ENCODE data around the gene WDR91. TPM values are rescaled to one million over a fixed set of nuclear protein-coding genes. Genes with fewer than 3 reads are reported as not detected.

Gene WDR91
- total RNA-seq, 3 donors from 2014 or later (not counting 1 experiment from before 2014, with no cell fraction given): 28.7 to 42.0 (median 39.2) TPM

DNA sequence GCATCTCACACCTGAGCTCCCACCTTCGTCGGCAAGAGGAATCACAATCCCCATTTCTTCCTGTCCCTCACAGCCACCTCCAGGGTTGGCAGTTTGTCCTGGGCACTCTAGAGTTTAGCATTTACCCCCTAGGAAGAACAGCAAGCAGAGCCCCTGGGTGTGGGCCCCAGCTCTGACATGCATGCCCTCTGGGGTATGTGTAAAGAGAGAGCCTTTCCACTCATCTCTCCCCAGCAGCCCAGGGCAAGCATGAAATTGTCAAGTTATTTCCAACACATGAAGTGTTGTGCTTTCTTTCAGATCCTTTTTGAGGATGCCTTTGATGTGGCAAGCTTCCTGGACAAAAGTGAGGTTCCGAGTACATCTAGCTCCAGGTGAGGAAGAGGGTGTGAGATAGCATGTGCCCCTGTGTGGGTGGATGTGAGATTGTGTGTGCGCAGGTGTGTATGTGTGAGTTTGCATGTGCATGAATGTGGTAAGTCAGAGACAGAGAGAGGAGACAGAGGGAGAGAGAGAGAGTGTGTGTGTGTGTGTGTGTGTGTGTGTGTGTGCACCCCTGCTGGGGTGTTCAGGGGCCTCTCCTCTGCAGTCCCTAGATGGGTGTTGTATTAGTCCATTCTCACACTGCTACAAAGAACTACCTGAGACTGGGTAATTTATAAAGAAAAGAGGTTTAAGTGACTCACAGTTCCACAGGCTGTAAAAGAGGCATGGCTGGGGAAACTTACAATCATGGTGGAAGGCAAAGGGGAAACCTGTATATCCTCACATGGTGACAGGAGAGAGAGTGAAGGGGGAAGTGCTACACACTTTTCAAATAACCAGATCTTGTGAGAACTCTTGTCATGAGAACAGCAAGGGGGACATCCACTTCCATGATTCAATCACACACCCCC is 40.4 kb upstream of the WDR91 start:
- Histone ChIP-seq H3K27ac (ENCODE audit: low read length) (no peak overlapping the region), H3K9me3 (ENCODE audit: control insufficient read depth, insufficient read depth, low read length) (no peaks in the 10 kb centered on the region), H3K36me3 (ENCODE audit: control insufficient read depth, insufficient read depth, low read length) (no peaks in the 10 kb centered on the region), H3K4me1 (ENCODE audit: control insufficient read depth, insufficient read depth, low read length) (no peaks in the 10 kb centered on the region), H3K4me3 (ENCODE audit: low read length) (no peak overlapping the region), H3K27me3 (ENCODE audit: control insufficient read depth, insufficient read depth, low read length) (no peaks in the 10 kb centered on the region)
- Mint-ChIP-seq H3K27me3 (ENCODE audit: low read depth in 2 of 2) (no peaks in the 10 kb centered on the region), H3K4me1 (no peaks in the 10 kb centered on the region), H3K9me3 (no peaks in the 10 kb centered on the region), H3K4me3 (no peak overlapping the region), H3K27ac (no peak overlapping the region), H3K36me3 (no peaks in the 10 kb centered on the region)
- WGBS (ENCODE audit: insufficient coverage): 89% methylated on average over 4 of the region's 4 CpGs
- intact Hi-C loops (cut with micrococcal nuclease): no loop called here
- ATAC-seq: peak in 1 of 3 donors; percentile 30
- no peak for DNase-seq
- TF ChIP-seq, protein P1, sequence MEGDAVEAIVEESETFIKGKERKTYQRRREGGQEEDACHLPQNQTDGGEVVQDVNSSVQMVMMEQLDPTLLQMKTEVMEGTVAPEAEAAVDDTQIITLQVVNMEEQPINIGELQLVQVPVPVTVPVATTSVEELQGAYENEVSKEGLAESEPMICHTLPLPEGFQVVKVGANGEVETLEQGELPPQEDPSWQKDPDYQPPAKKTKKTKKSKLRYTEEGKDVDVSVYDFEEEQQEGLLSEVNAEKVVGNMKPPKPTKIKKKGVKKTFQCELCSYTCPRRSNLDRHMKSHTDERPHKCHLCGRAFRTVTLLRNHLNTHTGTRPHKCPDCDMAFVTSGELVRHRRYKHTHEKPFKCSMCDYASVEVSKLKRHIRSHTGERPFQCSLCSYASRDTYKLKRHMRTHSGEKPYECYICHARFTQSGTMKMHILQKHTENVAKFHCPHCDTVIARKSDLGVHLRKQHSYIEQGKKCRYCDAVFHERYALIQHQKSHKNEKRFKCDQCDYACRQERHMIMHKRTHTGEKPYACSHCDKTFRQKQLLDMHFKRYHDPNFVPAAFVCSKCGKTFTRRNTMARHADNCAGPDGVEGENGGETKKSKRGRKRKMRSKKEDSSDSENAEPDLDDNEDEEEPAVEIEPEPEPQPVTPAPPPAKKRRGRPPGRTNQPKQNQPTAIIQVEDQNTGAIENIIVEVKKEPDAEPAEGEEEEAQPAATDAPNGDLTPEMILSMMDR (IDR thresholded peaks at IDR 0.05): no peak

DNA sequence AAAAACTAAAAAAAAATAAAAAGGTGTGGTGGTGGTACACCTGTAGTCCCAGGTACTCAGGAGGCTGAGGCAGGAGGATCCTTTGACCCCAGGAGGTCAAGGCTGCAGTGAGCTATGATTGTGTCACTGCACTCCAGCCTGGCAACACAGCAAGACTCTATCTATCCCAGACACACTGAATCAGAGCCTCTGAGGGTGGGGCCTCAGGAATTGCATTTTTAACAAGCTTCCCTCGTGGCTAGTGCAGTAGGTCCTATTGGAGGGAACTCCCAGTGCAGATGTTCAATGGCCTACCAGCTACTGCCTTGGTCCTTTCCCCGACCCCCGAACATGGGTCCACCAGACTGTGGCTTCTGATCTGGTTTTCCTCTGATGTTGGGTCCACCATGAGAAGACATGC is 37.2 kb upstream of the WDR91 start:
- no peak for ATAC-seq
- Histone ChIP-seq H3K27ac (ENCODE audit: low read length) (no peak overlapping the region), H3K9me3 (ENCODE audit: control insufficient read depth, insufficient read depth, low read length) (no peaks in the 10 kb centered on the region), H3K36me3 (ENCODE audit: control insufficient read depth, insufficient read depth, low read length) (no peaks in the 10 kb centered on the region), H3K4me3 (ENCODE audit: low read length) (no peak overlapping the region), H3K27me3 (ENCODE audit: control insufficient read depth, insufficient read depth, low read length) (no peaks in the 10 kb centered on the region), H3K4me1 (ENCODE audit: control insufficient read depth, insufficient read depth, low read length) (no peaks in the 10 kb centered on the region)
- no peaks in the 10 kb centered on the region for H3K9me3 Mint-ChIP-seq
- DNase-seq: no peak
- TF ChIP-seq, protein P1 (IDR thresholded peaks at IDR 0.05): no peak
- intact Hi-C loops (cut with micrococcal nuclease): no loop called here
- no peaks in the 10 kb centered on the region for H3K36me3 Mint-ChIP-seq
- H3K4me3 Mint-ChIP-seq: no peak overlapping the region
- peaks cover 2 to 13% of the 10 kb centered on the region in 2 donors for H3K27me3 Mint-ChIP-seq (ENCODE audit: low read depth in 2 of 2)
- no peak overlapping the region for H3K27ac Mint-ChIP-seq
- no peaks in the 10 kb centered on the region for H3K4me1 Mint-ChIP-seq
- 92% methylated on average over 3 of the region's 3 CpGs for WGBS (ENCODE audit: insufficient coverage)

DNA sequence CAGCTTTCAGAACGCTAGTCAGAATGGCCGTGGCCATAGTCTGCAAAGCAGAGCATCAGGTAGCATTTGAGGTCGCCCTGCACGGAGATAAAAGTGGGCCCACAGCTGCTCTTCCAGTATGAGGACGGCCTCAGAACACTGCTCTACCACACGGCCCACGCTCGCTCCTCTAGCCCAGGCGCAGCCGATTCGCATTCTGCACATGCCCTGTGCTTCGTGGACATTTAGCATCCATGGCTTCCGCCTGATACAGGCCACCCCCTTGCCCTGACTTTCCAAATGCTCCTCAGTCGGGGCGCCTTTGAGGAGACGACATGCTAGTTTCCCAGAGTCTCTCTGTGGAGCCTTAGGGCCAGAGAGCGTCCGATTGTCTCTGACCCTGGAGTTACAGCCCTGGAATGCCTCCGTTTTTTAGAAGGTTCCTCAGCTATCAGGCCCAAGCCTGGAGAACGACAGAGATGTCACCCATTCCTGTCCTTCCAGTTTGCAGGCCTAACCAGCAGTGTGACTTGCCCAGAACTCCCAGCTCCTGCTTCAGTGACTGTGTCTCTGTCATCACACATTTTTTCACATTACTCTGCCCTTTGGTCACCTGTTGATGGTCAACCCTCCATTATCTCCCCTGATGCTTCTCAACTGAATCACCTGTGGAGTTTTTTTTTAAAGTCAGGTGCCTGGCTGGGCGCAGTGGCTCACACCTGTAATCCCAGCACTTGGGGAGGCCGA is 36.6 kb upstream of the WDR91 start:
- no peaks in the 10 kb centered on the region for H3K4me1 ChIP-seq (ENCODE audit: control insufficient read depth, insufficient read depth, low read length)
- H3K27ac ChIP-seq (ENCODE audit: low read length): no peak overlapping the region
- H3K27ac Mint-ChIP-seq: no peak overlapping the region
- H3K9me3 ChIP-seq (ENCODE audit: control insufficient read depth, insufficient read depth, low read length): no peaks in the 10 kb centered on the region
- intact Hi-C loops (cut with micrococcal nuclease): no loop called here
- TF ChIP-seq, protein P1 (IDR thresholded peaks at IDR 0.05): no peak
- H3K4me3 ChIP-seq (ENCODE audit: low read length): no peak overlapping the region
- DNase-seq: peak in 1 of 2 donors; percentile 12
- no peak overlapping the region for H3K4me3 Mint-ChIP-seq
- H3K27me3 ChIP-seq (ENCODE audit: control insufficient read depth, insufficient read depth, low read length): no peaks in the 10 kb centered on the region
- peaks cover 2 to 13% of the 10 kb centered on the region in 2 donors for H3K27me3 Mint-ChIP-seq (ENCODE audit: low read depth in 2 of 2)
- H3K9me3 Mint-ChIP-seq: no peaks in the 10 kb centered on the region
- H3K4me1 Mint-ChIP-seq: no peaks in the 10 kb centered on the region
- H3K36me3 Mint-ChIP-seq: no peaks in the 10 kb centered on the region
- WGBS (ENCODE audit: insufficient coverage): 93% methylated on average over 22 of the region's 22 CpGs
- no peaks in the 10 kb centered on the region for H3K36me3 ChIP-seq (ENCODE audit: control insufficient read depth, insufficient read depth, low read length)
- no peak for ATAC-seq
